NCI-H2227 treated with DMSO at 0.1 percent for 48 hours (cell line): Measurements from ENCODE around the gene CACNB2.
"Not testable (repeated sequence)": the region's sequence is repeated elsewhere in the genome, so short reads cannot be mapped to it uniquely, and the experiment has no call there.

ENCODE experiments used
- DNase-seq: peaks from one replicate; lab custom pipeline; 2025; lab: John Stamatoyannopoulos, UW

Gene CACNB2

GRCh38 chr10:18145652-18146051 is 5.4 kb downstream of the CACNB2 start:
- no peak for DNase-seq

- DNase-seq, result no peak
Measured at GRCh38 chr10:18149196-18149800, 9.1 kb downstream of the CACNB2 start.

GRCh38 chr10:18151356-18151890 is 11.2 kb downstream of the CACNB2 start:
- DNase-seq, result no peak

GRCh38 chr10:18153381-18153780 is 13.2 kb downstream of the CACNB2 start:
- DNase-seq, result not testable (repeated sequence)

GRCh38 chr10:18155321-18155720 is 15.1 kb downstream of the CACNB2 start:
- no peak for DNase-seq

DNA sequence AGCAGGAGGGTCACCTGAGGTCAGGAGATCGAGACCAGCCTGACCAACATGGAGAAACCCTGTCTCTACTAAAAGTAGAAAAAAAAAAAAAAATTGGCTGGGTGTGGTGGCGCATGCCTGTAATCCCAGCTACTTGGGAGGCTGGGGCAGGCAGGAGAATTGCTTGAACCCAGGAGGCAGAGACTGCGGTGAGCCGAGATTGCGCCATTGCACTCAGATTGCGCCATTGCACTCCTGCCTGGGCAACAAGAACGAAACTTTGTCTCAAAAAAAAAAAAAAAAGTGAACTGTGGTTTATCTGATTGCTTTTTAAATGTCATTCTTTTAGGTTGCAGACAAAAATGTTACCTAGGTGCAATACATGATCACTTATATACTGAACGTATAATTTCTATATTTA is 16.6 kb downstream of the CACNB2 start:
- DNase-seq, result not testable (repeated sequence)

DNA sequence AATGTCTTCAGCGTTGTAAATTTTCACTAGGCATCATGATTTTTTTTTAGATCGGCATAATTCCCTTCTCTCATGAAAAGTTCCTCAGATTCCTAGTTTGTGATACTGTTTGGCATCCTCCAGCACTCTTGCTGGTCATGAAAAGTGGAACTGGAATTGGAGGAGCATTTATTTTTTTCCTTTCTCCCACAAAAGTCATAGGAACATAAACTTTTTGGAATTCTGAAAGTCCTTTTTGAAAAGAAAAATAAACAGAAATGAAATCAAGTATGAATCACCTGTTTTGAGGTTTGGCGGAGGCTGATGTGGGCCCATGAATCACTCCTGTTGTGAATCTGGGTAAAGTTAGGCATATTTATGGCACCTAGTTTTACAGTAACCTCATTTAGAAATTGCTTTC is 17.7 kb downstream of the CACNB2 start:
- DNase-seq, result no peak

DNA sequence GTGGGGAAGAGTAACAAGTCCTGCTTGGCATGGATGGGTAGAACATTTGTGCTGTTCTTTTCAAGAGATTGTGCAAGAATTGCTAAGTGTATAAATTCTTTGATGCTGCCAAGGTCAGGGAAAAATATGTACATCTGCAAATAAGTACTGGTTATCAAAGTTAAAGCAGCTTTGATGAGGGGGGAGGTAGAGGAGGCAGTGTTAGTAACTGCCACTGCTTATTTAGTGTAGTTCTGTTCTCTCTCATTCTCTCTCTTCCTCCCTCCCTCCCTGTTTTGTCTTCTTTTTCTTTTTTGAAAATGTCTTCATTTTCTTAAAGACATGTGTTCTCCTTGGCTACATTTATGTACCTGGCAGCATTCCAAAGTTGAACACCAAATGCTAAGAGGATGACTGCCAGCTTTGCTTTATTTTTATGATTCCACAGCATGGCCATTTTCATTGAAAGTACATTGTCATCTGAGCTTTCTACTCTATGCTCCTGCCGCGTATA is 18.6 kb downstream of the CACNB2 start:
- no peak for DNase-seq

GRCh38 chr10:18159557-18159956 is 19.3 kb downstream of the CACNB2 start:
- no peak for DNase-seq

DNA sequence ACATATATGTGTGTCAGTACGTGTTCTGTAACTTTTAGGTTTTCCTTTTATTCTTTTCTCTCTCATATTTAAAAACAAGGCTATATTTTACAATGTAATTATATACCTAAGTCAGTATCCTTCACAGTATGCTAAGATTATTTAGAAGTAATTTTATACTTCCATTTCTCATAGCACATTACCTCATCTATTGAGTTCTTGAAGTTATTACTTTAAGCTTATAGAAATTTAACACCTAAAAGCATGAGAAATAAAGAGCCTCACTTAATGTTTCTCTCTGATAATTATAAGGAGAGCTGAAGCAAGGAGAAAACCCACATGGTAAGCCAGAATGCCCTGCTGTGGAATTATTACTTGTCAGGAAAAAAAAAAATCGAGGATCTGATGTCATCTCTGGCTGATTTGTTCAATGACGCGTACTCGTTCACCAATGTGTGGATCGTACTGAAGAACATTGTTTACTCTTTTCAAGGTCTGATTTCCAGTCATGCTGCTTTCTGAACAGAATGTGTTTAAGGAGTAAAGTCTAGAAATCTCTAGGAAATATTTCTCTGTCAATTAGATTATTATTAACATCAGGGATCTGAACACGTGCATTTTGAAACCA is 21.9 kb downstream of the CACNB2 start:
- DNase-seq, result no peak

GRCh38 chr10:18164093-18164492 is 23.9 kb downstream of the CACNB2 start:
- DNase-seq, result no peak

GRCh38 chr10:18164748-18165361 is 24.6 kb downstream of the CACNB2 start:
- DNase-seq, result no peak

GRCh38 chr10:18178854-18179483 is 38.7 kb downstream of the CACNB2 start:
- DNase-seq, result no peak

GRCh38 chr10:18179891-18180290 is 39.7 kb downstream of the CACNB2 start:
- no peak for DNase-seq

- not testable (repeated sequence) for DNase-seq
Measured at GRCh38 chr10:18181382-18181781, 41.2 kb downstream of the CACNB2 start.

DNA sequence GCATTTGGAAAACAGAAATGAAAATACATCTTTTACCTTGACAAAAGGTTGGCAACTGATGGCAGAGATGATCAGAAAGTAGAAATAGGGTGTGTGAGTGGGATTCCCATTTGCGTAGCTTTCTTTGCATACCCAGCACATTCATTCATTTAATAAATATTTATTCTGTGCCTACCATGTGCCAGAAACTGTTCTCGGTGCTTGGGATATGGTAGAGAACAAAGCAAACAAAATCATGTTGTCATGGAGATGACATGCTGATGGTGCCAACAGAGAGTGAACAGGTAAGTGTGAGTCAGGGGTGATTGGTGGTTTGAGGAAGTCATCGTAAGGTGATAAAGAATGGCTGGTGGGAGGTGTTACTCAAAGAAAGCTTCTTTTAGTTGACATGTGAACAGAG is 45.4 kb downstream of the CACNB2 start:
- no peak for DNase-seq

- no peak for DNase-seq
Measured at GRCh38 chr10:18190840-18191239, 50.6 kb downstream of the CACNB2 start.

DNA sequence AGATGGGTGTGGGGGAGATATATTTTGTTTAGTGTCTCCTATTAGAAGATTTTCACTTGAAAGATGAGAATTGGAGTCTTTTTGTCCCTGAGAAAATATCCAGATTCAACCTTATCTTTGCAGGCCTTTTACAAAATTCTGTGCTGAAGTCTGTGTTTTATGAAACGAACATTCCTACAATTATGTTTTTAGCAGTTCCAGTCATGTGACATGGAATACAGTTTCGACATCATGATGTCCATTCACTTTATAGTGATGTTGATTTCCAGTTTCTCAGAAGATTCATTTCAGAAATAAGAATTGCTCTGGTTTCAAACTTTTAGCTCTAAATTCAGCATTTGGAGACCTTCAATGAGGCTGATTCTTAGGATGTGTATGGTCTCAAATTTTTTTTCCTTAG is 54.4 kb downstream of the CACNB2 start:
- DNase-seq, result no peak

- no peak for DNase-seq
Measured at GRCh38 chr10:18195060-18195799, 55.0 kb downstream of the CACNB2 start.

DNA sequence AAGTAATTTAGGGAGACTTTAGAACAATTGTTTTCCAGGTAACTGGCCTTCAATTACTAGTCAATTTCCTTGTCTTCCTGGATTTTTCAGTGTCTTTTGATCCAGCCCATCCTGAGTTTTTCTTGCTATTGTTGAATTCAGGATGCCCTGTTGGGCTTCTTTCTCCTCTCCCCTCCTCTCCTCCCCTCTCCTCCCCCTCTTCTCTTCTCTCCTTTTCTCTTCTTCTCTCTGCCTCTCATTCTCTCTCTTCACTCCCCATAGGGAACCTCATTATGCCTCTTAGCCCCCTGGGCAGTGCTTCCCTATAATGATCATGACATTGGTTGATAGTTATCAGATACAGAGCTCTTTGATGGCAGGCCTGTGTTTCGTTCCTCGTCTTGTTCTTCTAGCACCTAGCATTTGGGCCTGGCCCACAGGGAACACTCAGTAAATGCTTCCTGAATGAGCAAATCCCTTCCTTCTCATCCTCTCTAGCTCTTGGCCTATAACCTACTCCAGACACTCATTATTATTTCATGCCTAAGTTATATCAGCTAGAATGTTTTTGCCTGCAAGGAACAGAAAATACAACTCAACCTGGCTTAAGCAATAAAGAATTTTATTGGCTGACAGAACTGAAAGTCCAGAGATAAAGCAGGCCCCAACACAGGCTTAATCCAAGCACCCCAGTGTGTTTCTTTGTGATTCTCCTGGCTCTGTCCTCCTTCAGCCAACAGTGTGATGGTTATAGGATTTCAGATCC is 56.8 kb downstream of the CACNB2 start:
- DNase-seq, result no peak

- DNase-seq, result no peak
Measured at GRCh38 chr10:18197706-18198105, 57.5 kb downstream of the CACNB2 start.
